NCI-H2196 treated with DMSO at 0.1 percent for 48 hours (cell line): ENCODE measurements around the gene HOXA13.

ENCODE experiments used
- DNase-seq: peaks from one replicate; lab custom pipeline; 2025; ENCODE audit not compliant: unreplicated experiment; lab: John Stamatoyannopoulos, UW

The HOXA13 gene

DNA sequence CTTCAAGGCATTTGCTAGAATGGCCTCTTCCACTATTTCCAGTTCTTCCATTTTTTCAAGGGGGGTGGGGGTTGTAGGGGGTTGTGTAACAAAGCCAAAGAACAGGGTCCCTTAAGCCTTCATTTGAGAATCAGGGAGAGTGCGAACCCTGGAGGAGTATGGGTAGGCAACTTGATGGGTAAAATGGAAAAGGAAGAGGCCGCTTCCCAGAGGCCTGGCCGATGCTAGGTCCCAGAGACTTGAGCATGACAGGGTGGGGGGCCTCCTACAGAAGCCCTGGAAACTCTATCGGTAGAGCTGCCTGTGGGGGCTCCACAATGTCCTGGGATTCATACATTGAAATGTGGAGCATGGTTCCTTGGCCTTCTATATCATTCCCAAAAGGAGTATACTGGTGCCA lies 9.1 kb upstream of the HOXA13 start:
- DNase-seq, result no peak

DNA sequence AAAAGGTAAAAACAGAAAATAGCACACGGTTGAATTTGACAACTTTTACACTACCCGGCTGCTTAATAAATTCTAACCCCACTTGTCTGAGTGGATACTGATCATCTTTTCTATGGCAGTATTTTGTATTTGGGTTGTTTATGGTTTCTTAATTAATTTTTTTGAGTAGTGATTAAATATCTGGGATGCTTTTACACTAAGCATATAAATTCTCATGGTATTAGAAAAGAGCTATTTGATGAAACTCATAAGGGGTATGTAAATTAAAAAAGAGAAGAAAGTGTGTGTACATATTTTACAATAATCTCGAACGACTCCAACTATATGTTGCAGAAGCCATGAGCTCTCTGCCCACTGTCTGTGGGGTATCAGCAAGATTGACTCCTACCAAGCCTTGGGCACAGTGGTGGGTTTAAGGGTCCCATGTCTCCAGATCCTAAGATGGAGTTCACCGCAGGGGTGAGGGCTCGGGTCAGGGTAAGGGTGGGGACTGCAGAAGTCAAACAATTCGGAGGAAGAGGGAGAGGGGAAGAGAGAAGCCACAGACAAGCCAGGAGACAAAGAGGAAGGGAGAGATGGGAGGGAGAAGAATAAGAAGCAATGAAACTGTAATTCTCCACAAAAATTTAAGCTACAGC lies 7.6 kb upstream of the HOXA13 start:
- no peak for DNase-seq

DNA sequence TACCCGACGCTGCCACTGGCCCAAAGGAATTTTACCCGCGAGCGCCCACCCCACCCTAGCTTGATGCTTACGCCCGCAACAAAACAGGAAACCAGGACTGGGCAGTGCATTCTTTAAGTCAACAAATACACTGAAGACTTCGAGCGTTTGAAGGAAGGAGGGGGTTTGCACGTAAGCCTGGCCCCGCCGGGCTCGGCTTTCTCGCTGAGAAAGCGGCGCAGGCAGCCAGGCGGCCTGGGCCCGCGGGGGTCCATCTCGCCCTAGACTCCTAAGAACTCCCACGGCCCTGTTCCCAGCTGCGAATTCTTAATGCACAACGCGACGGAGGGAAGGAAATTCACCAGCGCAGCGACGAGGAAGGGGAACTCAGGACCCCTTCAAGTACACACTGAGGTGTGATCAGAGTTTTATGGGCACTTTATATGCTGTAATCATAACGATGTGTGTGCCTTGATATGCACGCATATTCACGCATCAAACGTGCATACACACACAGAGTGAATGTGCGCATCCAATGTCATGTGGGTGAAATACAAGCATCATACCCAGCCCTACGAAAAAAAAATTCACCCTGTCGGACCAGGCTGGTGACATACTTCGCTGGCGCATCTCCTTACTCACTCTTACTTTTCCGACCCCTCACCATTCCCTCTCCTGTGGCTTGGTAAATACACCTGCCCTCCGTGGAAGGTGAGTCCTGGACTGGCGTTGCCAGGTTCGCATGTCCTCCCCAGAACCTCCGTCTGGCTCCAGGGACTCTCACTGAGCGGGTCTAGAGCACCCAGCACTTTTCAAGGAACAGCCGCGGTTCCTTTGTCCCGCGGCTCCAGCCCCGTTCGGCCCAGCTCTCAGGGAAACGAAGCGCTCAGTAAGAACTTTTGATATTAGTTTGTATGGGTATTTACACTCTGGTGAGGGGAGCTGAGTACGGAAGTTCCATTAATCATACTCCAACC lies 5.7 kb upstream of the HOXA13 start:
- DNase-seq, result no peak

- DNase-seq, result no peak
These were observed 5.0 kb upstream of the HOXA13 start for GRCh38 chr7:27204851-27205322.

GRCh38 chr7:27203964-27204594 lies 4.2 kb upstream of the HOXA13 start:
- no peak for DNase-seq

DNA sequence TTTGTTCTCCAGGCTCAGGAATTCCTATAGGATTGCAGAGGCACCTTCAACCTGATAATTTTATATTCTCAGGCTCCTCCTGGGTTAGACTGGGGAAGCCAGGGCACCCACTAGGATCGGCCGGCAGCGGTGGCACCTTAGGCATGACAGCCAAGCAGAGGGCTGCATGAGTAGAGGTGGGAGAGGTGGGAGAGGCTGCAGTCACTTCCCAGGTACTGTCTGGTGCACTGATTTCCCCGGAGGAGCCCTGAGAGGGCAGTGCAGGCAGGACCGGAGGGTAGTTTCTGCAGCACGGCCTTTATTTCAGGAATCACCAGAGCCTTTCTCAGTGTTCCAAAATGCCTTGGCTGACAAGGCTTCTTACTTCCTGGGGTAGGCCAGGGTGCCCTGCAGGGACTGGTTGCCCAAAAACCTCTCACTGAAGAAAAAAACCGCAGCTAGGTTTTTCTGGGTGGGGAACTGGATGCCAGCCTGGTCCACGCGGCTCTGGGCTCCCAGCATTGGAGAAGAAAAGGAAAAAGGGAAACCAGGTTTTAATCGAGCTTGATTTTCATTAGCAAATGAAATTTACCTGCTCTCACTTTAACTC lies 3.6 kb upstream of the HOXA13 start:
- DNase-seq, result no peak

GRCh38 chr7:27202862-27203134 lies 2.9 kb upstream of the HOXA13 start:
- DNase-seq, result no peak

- no peak for DNase-seq
These were observed 2.3 kb upstream of the HOXA13 start for GRCh38 chr7:27202018-27202861.

DNA sequence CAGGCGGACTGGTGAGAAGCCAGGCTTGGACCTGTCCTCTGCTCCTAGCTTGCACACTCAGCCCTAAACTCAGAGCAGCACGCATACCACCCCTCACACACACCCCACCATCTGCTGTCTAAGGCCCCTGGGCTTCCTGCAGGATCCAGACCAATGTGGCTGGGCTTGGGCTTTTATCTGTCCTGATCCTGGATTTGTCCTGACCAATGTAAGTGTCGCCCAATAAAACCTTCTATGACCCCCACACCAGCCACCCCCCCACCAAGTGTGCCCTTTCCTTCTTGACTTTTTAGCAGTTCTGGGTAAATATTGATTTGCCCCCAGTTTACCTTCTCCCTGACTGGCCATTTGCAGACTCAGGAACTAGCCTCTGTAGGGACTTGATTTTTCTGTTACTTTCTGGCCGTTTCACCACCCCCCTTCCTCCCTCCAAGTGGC lies 1.7 kb upstream of the HOXA13 start:
- DNase-seq, result no peak

GRCh38 chr7:27200761-27201579 lies 1.1 kb upstream of the HOXA13 start:
- DNase-seq, result no peak

DNA sequence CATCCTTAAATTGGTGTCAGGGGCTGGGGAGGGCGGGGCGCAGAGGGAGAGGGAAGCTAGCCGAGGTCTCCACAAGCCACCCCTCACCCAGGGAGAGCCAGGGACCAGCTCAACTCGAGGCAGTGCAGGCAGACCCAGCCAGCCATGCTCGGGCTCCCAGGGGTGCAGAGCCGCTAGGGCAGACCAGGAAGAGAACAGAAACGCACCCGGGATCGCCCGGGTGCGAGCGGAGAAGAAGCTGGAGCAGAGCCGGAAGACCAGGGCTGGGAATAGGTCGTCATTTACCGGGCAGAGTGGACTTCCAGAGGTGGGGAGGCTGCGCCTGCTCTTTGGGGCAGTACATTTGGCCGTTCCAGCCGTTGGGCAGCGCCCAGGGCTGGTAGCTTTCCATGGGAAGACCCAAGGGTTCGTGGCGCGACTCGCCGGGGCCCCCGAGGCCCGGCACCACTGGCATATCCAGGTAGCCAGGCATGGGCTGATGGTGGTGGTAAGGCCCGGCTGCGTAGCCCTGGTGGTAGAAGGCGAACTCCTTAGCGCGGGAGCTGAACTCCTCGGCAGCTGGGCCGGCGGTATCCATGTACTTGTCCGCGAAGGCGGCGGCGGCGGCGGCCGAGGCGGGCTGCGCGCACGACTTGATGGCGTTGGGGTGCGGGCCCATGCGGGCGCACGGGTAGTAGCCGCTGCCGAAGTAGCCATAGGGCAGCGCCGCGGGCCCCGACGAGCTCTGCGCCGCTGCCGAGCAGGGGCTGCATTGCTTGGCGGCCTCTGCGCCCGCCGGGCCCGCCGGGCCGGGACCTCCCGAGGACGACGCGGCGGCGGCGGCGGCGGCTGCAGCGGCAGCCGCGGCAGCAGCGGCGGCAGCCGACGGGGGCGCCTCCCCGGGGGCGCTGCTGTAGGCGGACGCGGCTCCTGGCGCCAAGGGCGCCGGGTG lies 755 bp downstream of the HOXA13 start:
- DNase-seq, result no peak

DNA sequence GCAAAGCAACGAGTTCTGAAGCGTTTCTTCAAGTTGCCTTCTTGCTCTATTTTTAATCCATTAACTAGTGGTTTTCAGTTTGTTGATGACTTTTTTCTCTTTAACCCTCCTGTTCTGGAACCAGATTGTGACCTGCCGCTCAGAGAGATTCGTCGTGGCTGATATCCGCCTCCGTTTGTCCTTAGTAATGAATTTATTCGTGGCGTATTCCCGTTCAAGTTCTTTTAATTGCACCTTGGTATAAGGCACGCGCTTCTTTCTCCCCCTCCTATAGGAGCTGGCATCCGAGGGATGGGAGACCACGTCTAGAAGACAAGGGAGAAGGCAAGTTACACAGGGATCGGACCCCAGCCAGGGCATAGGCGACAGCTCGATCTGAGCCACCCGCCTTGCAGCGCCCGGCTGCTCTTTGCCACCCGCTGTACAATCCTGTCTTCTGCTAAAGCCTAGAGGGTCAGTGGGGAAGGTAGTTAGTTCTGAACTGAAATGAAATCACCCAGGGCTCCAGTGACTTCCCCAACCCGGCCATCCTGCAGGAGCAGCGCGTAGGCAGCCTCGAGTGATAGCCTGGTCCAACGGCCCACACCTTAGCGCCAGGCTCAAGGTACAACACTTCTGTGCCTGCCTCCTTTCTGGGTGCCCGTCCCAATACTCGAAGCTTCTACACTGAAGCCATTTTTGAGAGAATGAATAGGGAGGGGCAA lies 1.6 kb downstream of the HOXA13 start:
- DNase-seq, result no peak

DNA sequence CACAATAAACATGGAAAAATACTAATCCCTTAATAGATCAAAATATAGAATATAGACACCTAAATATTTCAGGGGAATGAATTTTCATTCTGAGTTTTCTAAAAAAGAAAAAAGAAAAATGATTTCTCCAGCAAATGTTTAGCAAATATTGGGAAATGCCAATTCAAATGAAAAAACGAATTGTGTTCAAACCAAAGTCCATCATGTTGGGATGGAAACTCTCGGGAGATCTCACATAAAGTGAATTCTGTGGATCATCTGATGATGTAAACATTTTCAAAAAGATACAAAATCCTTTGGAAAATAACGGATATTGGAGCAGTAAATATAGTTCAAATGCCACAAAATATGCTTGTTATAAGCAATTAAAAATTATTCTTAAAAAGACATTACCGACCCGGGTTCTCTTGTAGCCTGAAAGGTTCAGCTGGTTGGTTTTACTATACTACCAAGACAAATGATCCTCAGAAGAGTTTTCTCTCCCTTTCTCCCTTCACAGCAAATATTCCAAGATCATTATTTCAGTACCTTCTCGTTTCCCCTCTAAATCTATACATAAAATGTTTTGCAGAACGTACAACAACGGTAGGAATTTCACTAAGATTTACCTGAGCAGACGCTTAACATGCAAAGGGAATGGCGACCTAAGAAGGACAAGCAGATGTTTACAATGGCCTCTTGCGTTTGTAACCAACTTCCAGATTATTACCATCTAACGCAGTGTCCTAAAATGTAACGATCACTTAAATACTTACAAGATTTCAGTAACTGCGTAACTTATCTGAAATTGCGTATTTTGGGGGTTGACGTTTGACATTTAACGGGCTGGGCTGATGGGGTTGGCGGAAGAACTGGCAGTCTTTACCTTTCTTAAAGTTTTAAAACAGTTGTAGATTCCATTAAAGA lies 2.5 kb downstream of the HOXA13 start:
- no peak for DNase-seq

DNA sequence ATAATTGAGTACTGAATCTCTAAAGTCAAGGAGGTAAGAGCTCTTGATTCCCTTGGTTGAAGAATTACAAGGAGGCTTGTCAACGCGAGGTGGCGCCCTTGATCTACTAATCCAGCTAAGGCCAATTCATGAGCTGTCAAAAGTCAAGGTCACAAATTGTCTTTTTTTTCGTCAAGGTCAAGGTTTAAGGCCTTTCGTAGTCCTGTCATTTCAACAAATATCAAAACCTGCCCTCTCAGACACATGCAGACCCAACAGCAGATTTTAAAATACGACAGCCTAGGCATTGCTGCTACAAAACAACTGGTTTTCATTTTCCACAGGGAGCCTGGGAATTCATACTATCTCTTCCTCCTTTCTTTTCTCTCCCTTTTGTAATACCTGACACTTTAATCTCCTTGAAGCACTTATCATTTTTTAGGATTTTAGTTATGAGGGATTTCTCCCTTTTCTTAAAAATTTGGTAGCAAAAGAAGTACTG lies 3.6 kb downstream of the HOXA13 start:
- peak; percentile 23 for DNase-seq

DNA sequence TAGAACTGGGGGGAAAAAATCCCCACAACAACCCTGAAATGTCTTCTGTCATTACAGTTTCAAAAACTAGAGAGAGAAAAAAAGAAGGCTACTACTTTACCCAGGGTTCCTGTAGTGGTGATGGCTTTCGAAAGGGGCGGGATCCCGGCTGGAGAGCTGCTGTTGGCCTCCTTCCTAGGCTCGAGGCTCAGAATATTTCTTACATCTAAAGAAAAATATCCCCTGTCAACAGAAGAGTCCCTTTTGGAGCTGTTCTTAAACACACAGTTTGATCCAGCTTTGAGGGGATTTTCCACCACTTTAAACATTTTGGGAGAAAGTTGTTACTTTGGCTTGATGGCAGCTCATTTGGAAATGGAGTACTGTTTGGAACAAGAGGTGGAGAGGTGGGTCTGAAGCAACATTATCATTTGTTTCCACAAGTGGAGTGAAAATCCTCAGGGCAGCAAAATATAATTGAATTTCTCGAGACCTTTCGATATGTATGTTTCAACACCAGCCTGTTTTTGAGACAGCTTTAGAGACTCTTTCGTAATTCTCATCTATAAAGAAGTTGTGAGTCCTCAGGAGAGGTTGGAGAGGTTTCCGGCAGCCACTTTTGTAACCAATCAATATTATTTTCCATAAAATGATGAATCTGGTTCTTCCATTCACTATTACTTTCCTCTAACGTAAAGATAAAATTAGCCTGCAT lies 5.1 kb downstream of the HOXA13 start:
- DNase-seq, result no peak

DNA sequence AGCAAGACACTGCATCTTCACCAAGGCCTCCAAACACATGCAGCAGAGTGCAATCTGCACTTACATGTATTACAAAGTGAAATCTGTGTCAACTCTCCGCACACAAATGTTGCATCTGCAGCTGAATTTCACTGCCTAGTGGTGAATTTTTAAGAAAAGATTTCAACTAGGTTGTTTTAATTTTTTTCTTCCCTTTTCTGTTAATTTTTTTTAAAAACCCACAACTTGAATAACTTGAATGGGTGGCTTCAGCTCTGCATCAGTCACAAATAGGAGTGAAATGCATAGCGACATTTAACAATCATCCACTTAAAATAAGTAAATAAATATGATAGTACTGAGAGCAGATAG lies 5.9 kb downstream of the HOXA13 start:
- no peak for DNase-seq
